GM21360 (cell line): Measurements from ENCODE around the gene CDH1.
"Not testable (repeated sequence)": the region's sequence is repeated elsewhere in the genome, so short reads cannot be mapped to it uniquely, and the experiment has no call there.

Source experiments
- ATAC-seq: cut with Tn5 transposase; IDR thresholded peaks from one replicate; pipeline ENCODE4 v1.9.1; 2021; ENCODE audit warnings: mild to moderate bottlenecking, moderate library complexity; ENCODE audit not compliant: unreplicated experiment

Gene CDH1

DNA sequence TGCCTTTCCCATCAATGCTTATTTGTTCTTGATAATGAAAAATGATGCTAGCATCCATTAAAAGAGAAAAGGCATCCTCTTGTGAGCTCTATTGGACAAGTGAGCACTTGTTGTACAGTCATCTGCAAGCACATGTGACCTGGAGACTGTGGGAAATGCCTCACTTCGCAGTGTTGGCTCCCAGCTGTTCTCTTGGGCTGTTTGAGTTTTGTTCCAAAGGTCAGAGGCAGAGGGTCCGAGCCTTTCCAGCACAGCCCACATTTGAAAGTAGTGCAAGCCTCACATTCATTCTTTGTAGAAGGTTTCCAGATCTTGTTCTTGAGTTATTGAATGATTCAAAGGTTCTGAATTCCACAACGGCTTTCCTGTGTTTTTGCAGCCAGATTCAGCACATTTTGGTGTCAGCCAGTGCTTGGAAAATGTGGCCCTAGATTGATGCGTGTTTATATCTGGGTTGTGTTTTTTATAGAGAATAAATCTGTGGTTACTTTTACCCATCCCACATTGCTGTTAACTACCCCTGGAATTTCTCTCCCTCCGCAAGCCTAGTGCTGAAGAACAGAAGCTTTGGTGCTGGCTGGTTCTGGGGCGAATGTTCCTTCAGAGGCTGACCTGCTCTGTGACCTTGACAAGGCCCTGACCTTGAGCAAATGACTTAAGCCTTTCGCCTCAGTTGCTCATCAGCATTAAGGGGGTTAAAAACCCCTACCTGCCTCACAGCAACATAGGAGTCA, 49.8 kb downstream of the CDH1 start:
- ATAC-seq: no peak

DNA sequence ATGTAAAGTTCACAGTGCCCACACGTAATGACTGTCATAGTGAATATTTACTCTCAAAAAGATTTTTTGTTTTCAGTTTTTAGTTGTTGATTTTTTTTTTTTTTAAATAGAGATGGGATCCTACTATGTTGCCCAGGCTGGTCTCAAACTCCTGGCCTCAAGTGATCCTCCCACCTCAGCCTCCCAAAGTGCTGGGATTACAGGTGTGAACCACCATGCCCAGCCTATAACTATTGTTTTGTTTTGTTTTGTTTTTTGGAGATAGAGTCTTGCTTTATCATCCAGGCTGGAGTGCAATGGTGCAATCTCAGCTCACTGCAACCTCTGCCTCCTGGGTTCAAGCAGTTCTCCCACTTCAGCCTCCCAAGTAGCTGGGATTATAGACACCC, 50.3 kb downstream of the CDH1 start:
- ATAC-seq: not testable (repeated sequence)

DNA sequence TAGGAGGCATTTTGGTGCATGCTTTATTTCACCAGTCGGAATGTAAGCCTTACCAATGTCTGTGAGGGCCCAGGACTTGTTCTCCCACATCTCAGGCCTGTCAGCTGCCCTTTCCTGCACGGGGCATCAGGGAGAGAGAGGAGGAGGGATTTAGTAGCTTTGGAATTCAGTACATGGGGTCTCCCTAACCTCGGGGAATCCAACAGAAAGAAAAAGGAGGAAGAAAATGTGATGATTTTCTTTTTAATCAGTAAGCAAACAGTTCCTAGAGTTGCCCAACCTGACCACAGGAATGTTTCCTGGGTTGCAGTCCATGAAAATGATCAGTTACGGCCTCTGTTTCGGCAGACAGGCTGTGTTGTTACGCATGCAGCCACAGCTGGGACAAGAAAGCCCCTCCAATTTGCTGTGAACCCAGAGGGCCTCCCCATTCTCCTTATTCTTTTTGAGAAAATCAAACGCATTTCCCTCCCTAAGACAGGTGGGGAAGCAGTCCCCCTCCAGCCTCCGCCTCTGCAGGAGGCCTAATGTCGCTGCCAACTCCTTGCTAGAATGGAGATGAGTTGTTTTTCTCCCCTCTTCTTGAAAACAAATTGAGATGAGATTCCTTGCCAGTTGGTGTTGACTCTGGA, 53.2 kb downstream of the CDH1 start:
- no peak for ATAC-seq

DNA sequence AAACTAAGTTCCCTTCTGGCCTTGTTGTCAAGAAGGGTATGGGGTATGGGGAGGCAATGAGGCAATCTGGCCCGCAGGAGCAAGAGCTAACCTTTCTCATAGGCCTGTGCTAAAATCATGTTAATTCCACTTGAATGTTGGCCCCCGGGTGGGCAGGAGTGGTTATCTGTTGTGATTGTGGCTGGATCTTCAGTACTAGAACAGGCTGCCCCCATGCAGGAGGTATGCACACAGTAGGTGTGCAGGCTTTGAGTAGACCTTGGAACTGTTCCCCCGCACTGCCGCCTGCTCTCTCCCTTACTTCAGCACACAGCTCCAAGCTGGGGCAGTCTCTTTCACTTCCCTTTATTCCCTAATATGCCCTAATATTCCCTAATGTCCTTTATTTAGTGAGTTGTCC, 53.9 kb downstream of the CDH1 start:
- no peak for ATAC-seq

DNA sequence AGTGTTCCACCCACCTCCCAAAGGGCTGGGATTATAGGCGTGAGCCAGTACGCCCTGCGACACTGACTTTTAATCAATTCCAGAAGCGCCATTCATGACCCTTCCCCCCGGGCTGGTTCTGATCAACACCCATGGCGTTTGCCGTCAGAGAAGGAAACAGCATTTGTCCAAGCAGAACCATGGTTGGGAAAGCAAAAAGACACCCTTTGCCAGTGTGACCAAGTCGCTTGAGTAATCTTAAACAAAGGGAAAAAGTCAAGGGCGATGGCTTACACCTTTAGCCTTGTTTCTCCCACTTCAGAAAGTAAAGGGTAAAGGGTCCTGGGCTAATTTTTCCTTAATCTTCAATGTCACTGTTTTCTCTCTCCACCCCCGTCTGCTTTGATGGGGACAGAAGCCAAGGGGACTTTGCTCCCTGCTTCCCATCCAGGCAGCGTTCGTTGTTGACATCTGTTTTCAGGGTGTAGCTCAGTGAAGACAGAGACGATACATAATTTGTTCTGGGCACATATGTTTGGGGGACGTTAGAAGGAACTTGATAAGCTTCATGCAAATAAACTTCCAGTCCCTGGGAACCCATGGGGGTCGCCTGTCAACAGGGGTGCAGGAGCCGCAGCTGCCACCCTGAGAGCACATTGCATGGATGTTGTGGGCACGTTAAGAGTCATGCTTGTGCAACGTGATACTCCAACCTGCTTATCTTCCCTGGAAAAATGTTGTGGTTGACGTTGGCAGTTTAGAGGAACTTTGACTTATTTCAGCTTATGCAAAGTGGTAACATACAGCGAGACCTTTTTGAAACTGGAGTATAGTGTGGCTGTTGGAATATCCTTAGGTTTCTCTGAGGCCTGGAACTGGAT, 55.6 kb downstream of the CDH1 start:
- no peak for ATAC-seq

DNA sequence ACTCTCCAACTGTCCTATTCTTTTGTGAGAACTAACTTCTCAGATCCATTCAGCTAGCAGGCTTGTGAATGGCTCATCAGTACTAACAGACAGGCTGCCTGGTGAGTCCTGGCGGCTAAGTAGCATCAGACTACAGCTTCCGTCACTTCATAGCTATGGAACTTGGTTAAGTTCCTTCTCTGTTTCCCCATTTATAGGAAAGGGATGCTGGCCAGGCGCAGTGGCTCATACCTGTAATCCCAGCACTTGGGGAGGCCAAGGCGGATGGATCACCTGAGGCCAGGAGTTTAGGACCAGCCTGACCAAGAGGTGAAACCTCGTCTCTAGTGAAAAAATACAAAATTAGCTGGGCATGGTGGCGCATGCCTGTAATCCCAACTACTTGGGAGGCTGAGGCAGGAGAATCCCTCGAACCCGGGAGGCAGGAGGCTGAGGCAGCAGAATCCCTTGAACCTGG, 56.3 kb downstream of the CDH1 start:
- ATAC-seq: no peak

DNA sequence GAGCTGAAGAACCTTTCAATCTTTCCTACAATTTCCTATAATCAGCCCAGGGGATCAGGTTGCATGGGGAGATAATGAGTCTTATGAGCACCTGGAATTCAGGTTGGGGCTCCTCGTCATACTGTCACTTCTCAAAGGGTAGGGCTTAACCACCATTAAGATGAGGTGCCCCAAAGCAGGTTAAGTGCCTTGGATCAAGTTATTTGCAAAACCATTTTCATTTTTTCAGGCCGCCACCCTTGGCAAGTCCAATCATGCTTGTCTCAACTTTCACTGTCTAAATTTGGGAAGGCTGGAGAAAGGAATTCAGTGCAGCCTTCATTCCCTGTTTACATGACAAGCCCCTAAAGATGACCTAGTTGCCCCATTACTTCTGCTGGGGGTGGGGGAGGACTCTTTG, 61.3 kb downstream of the CDH1 start:
- ATAC-seq: no peak

DNA sequence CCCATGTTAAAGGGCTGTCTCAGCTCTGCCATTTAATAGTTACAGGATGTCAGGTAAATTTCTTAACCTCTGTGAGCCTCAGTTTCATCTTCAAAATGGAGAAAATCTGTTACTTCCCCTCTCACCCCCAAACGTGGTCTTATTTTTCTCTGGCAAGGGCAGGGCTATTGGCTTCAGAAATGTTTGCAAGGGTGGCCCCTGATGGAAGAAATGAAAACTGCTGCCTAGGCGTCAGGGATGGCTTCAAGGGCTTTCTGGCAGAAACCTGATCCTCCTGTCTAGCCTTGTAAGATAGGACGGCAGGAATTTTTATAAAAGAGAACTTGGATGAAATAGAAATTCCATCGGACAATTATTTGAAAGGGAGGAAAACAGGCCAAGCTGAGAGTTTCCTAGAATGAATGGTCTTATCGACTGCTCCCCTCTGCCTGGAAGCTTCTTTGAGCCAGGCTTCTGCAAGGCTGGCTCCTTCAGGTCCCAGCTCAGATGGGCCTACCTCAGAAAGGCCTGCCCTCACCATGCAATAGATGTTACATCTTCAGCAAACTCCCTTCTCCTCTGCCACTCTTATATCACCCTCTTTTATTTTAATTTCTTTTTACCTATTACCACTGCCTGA, 63.3 kb downstream of the CDH1 start:
- ATAC-seq: no peak

DNA sequence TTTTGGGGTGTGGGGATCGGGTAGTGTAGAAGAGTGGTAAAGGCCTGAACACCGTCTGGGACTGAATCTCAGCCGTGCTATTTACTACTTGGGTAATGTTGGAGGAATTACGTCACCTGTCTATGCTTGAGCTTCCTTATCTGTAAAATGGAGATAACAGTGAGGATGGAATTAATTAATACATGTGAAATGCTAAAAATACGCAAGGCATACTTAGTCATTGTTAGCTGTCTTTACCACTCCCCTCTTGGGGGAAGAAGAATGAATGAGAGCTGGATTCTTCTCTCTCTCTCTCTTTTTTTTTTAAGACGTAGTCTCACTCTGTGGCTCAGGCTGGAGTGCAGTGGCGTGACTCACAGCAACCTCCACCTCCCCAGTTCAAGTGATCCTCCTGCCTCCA, 65.1 kb downstream of the CDH1 start:
- ATAC-seq: no peak

DNA sequence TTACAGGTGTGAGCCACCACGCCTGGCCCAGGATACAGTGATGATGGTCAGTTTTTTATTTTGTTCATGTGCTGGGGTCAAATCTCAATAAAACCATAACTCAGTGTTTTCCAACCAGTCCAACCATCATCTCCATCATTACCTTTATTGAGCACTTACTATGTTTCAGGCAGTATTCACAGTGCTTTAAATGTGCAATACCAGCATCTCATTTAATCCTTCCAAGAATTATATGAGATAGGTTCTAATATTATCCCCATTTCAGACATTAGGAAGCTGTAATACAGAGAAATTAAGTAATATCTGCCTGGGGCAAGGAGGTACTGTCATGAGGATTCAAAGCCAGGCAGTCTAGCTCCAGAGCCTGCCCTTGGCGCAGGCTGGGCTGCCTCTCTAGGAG, 69.3 kb downstream of the CDH1 start:
- ATAC-seq: no peak

DNA sequence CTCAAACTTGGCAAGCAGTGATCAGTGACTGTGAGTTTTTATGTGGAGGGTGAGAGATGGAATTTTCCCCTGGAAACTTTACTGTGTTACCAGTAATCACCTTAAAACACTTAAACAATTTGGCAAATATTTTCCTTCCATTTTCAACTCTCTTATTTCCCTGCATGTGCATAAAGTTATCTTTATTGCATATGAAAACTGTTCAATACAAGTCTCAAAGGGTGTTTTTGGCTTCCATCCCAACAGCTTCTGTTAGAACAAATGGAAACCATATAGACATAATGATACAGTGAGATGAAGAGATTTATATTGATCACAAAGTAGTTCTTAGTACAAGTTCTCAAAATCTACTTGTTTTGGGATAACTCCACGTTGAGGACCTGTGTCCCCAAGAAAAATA, 69.9 kb downstream of the CDH1 start:
- ATAC-seq: no peak

DNA sequence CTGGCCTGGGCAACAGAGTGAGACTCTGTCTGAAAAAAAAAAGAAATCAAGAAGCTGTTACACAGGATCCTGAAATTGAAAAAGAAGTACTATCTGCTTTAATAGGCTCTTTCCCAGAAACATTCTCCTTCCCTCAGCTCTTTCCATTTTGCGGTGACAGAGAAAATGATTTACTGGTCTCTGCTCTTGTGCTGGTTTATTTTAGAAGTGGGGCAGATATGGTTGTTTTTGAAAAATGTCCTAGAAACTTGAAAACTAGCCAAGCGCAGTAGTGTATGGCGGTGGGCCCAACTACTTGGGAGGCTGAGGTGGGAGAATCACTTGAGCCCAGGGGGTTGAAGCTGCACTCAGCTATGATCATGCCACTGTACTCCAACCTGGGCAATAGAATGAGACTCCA, 77.4 kb downstream of the CDH1 start:
- no peak for ATAC-seq

DNA sequence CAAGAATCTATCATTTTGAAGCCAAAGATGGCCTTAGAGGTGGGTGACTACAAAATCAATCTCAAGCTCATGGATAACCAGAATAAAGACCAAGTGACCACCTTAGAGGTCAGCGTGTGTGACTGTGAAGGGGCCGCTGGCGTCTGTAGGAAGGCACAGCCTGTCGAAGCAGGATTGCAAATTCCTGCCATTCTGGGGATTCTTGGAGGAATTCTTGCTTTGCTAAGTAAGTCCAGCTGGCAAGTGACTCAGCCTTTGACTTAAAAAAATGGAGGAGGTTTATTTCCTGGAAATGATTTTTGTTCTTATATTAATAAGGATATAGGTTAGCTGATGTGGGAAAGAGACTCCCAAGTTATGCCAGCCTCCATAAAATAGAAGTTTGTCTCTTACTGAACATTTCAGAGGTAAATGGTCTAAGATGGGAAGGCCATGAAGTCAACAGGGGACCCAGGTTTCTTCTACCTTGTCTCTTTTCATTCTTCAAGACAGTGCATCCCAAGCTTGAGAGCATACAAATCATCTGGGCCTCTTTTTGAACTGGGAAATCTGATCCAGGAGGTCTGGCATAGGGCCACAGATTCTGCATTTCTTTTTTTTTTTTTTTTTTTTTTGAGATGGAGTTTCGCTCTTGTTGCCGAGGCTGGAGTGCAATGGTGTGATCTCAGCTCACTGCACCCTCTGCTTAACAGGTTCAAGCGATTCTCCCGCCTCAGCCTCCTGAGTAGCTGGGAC, 86.5 kb downstream of the CDH1 start:
- ATAC-seq: no peak

DNA sequence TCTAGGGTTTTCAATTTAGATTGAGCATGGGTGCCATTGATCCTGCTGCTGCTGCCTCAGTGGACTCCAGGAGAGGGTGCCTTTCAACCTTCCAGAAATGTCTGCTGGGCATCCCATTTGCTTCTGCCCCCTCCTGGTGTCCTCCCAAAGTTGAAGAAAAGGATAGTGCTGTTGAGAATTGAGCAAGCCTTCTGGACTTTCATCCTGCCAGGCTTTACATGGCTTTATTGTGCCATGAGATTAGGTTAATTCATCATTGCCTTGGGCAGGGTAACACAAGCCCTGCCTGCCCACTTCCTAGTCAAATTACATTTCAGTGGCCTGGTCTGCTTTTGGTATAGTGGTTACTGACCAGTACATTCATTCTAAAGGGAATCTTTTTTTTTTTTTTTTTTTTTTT, 88.3 kb downstream of the CDH1 start:
- ATAC-seq: no peak

DNA sequence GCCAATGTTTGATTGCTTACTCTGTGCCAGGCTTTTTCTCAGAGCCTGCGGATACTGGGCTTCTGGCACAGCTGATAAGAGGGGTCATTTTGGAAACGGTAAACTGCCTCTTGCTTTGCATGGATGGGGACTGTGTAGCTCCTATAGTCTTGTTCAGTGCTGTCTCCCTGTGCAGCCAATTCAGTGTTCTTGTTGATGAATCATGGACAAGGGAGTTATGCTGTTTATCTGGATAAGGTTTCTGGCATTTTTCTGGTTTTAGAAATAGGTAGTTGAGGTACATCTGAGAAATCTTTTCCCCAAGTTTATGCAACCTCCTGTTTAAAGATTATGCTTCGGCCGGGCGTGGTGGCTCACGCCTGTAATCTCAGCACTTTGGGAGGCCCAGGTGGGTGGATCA, 89.6 kb downstream of the CDH1 start:
- ATAC-seq: no peak

DNA sequence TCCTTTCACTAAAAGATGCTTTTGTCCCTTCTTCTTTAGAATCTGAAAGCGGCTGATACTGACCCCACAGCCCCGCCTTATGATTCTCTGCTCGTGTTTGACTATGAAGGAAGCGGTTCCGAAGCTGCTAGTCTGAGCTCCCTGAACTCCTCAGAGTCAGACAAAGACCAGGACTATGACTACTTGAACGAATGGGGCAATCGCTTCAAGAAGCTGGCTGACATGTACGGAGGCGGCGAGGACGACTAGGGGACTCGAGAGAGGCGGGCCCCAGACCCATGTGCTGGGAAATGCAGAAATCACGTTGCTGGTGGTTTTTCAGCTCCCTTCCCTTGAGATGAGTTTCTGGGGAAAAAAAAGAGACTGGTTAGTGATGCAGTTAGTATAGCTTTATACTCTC, 96.2 kb downstream of the CDH1 start:
- ATAC-seq: no peak

DNA sequence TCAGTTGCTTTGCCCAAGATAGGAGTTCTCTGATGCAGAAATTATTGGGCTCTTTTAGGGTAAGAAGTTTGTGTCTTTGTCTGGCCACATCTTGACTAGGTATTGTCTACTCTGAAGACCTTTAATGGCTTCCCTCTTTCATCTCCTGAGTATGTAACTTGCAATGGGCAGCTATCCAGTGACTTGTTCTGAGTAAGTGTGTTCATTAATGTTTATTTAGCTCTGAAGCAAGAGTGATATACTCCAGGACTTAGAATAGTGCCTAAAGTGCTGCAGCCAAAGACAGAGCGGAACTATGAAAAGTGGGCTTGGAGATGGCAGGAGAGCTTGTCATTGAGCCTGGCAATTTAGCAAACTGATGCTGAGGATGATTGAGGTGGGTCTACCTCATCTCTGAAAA, 97.5 kb downstream of the CDH1 start:
- no peak for ATAC-seq

DNA sequence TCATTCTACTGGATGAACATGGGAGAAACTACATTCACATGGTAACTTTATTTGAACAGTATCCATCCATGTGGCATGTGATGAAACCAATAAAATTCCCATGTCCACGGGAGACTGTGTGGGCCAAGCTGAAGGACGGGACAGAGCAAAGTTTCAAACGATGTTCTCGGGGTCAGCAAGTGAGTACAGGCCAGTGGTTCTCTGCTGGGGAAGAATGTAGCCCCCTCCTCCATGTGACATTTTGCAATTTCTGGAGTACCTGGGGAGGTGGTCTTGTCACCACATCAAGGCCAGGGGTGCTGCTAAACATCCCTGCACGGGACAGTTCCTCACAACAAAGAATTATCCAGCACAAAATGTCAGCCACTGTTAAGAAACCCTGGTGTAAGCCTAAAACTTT, 98.9 kb downstream of the CDH1 start:
- no peak for ATAC-seq

DNA sequence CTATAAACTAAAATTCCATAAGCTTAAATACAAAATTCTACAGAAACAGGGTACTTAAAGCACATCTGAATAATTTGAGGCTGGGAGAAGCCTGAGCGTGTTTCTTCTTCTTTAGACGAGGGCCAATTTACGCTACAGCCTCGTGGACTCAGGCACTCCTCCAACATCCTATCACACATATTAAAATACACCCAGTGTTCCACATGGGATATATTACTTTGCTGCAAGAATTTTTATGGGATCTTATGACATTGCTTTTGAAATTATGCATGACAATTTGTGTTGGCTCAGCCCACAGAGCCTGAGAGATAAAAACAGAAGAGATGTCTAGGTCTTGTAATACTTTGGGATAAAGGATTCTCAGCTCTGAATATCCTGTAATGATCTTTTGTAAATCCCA, 102.7 kb downstream of the CDH1 start:
- ATAC-seq: no peak

DNA sequence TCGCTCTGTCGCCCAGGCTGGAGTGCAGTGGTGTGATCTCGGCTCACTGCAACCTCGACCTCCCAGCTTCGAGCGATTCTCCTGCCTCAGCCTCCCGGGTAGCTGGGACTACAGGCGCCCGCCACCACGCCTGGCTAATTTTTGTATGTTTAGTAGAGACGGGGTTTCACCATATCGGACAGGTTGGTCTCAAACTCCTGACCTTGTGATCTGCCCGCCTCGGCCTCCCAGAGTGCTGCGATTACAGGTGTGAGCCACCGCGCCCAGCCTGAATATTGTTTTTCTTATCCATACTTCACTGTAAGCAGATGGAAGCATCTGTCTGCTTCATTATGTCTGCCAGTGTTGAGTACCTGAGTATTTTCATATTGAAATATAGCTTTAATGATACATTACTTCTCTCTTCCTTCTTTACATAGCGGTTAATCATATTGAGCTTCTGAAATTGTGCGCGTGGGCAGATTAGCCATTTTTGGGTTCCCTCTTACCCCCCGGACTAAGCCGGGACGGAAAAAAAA, 105.9 kb downstream of the CDH1 start:
- ATAC-seq: not testable (repeated sequence)
